Hepatocyte (in vitro differentiated cells): Measurements from ENCODE around the gene ADPGK.

Experiments
- CTCF ChIP-seq: fragments of 200-600 bp; sonication (generic); IDR thresholded peaks from 2 replicates; pipeline ENCODE4 v1.5.1; 2016; ENCODE audit warnings: antibody characterized with exemption, mild to moderate bottlenecking; ENCODE audit not compliant: poor library complexity
- EZH2 ChIP-seq: fragments of 200-600 bp; sonication (generic); IDR thresholded peaks from 2 replicates; pipeline ENCODE4 v1.6.1; 2016; ENCODE audit warnings: antibody characterized with exemption, mild to moderate bottlenecking, borderline replicate concordance
- EZH2phosphoT487 ChIP-seq: fragments of 200-600 bp; sonication (generic); IDR thresholded peaks from one replicate; pipeline ENCODE4 v1.6.1; 2018; ENCODE audit warnings: antibody characterized with exemption, mild to moderate bottlenecking, low read depth, moderate library complexity; ENCODE audit not compliant: unreplicated experiment, severe bottlenecking

GRCh38 chr15:72764656-72765055 is 18.9 kb downstream of the ADPGK start:
- TF ChIP-seq CTCF (no peak), EZH2 (no peak), EZH2phosphoT487 (no peak)
